Activated naive CD8-positive, alpha-beta T cell treated with anti-CD3 and anti-CD28 coated beads for 36 hours (primary cell): ENCODE data around the gene TNIK. TPM values are rescaled to one million over a fixed set of nuclear protein-coding genes. Genes with fewer than 3 reads are reported as not detected.

ENCODE experiments used
- DNase-seq: peaks from one replicate; pipeline ENCODE4 v3.0.0; 2021
- H3K27ac Mint-ChIP-seq: one replicate; pipeline ENCODE4 v1.8.0; 2022; ENCODE audit warnings: mild to moderate bottlenecking, moderate library complexity, mixed read lengths
- H3K27me3 Mint-ChIP-seq: one replicate; pipeline ENCODE4 v1.8.0; 2022; ENCODE audit warnings: mild to moderate bottlenecking, mixed read lengths
- H3K36me3 Mint-ChIP-seq: one replicate; pipeline ENCODE4 v1.8.0; 2021; ENCODE audit warnings: mild to moderate bottlenecking, mixed read lengths
- H3K4me1 Mint-ChIP-seq: one replicate; pipeline ENCODE4 v1.8.0; 2021; ENCODE audit warnings: mixed read lengths
- H3K4me3 Mint-ChIP-seq: one replicate; pipeline ENCODE4 v1.8.0; 2022; ENCODE audit warnings: mild to moderate bottlenecking, moderate library complexity, mixed read lengths
- H3K9me3 Mint-ChIP-seq: one replicate; pipeline ENCODE4 v1.8.0; 2022; ENCODE audit warnings: mixed read lengths
- total RNA-seq, 2 experiments: library from RNA; stranded (reverse); gene quantifications; one replicate each; pipeline ENCODE4 v1.2.3, GENCODE V29; 2021

TNIK gene
- total RNA-seq, 2 experiments from 2014 or later = 21.3 to 24.6 TPM

DNA sequence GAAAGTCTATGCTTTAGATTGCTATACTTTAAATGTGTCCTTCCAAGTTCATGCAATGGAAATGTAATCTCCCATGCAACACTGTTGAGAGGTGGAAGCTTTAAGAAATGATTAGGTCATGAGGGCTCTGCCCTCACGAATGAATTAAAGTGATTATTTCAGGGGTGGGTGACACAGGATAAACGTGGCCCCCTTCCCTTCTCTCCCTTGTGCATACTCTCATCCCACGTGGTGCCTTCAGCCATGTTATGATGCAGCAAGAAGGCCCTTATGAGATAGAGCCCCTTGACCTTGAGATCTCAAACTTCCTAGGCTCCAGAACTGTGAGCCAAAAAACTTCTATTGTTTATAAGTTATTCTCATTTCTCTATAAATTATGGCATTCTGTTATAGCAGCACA, 183.3 kb downstream of the TNIK start:
- H3K27ac Mint-ChIP-seq = no peak overlapping the region
- peaks cover 30% of the 10 kb centered on the region for H3K36me3 Mint-ChIP-seq
- no peak for DNase-seq
- H3K27me3 Mint-ChIP-seq = no peaks in the 10 kb centered on the region
- H3K9me3 Mint-ChIP-seq = peaks cover 10% of the 10 kb centered on the region
- H3K4me3 Mint-ChIP-seq = no peak overlapping the region
- H3K4me1 Mint-ChIP-seq = peaks cover 53% of the 10 kb centered on the region

- peaks cover 10% of the 10 kb centered on the region for H3K9me3 Mint-ChIP-seq
- no peak for DNase-seq
- H3K27me3 Mint-ChIP-seq = no peaks in the 10 kb centered on the region
- H3K27ac Mint-ChIP-seq = peak overlapping the region; percentile 71
- H3K4me1 Mint-ChIP-seq = peaks cover 59% of the 10 kb centered on the region
- peaks cover 28% of the 10 kb centered on the region for H3K36me3 Mint-ChIP-seq
- peak overlapping the region; percentile 25 for H3K4me3 Mint-ChIP-seq
Measured at GRCh38 chr3:171274222-171274621, 186.0 kb downstream of the TNIK start.

GRCh38 chr3:171270541-171270940, 189.7 kb downstream of the TNIK start:
- Mint-ChIP-seq H3K4me1 (peaks cover 72% of the 10 kb centered on the region), H3K27me3 (no peaks in the 10 kb centered on the region), H3K36me3 (peaks cover 27% of the 10 kb centered on the region), H3K27ac (peak overlapping the region; percentile 76), H3K9me3 (peaks cover 8% of the 10 kb centered on the region), H3K4me3 (no peak overlapping the region)
- no peak for DNase-seq

GRCh38 chr3:171269542-171269941, 190.7 kb downstream of the TNIK start:
- peaks cover 4% of the 10 kb centered on the region for H3K9me3 Mint-ChIP-seq
- H3K4me3 Mint-ChIP-seq = peak overlapping the region; percentile 39
- H3K4me1 Mint-ChIP-seq = peaks cover 73% of the 10 kb centered on the region
- H3K27me3 Mint-ChIP-seq = no peaks in the 10 kb centered on the region
- DNase-seq = no peak
- peaks cover 20% of the 10 kb centered on the region for H3K36me3 Mint-ChIP-seq
- peak overlapping the region; percentile 76 for H3K27ac Mint-ChIP-seq

GRCh38 chr3:171268677-171269076, 191.5 kb downstream of the TNIK start:
- Mint-ChIP-seq H3K4me1 (peaks cover 66% of the 10 kb centered on the region), H3K4me3 (no peak overlapping the region), H3K9me3 (peaks cover 4% of the 10 kb centered on the region), H3K27me3 (no peaks in the 10 kb centered on the region), H3K27ac (peak overlapping the region; percentile 46), H3K36me3 (peaks cover 20% of the 10 kb centered on the region)
- no peak for DNase-seq

GRCh38 chr3:171267104-171267503, 193.1 kb downstream of the TNIK start:
- Mint-ChIP-seq H3K27me3 (no peaks in the 10 kb centered on the region), H3K4me3 (no peak overlapping the region), H3K27ac (peak overlapping the region; percentile 79), H3K36me3 (peaks cover 8% of the 10 kb centered on the region), H3K9me3 (no peaks in the 10 kb centered on the region), H3K4me1 (peaks cover 69% of the 10 kb centered on the region)
- no peak for DNase-seq

- H3K36me3 Mint-ChIP-seq = peaks cover 7% of the 10 kb centered on the region
- H3K4me1 Mint-ChIP-seq = peaks cover 70% of the 10 kb centered on the region
- H3K4me3 Mint-ChIP-seq = no peak overlapping the region
Measured at GRCh38 chr3:171266740-171267073, 193.5 kb downstream of the TNIK start.

DNA sequence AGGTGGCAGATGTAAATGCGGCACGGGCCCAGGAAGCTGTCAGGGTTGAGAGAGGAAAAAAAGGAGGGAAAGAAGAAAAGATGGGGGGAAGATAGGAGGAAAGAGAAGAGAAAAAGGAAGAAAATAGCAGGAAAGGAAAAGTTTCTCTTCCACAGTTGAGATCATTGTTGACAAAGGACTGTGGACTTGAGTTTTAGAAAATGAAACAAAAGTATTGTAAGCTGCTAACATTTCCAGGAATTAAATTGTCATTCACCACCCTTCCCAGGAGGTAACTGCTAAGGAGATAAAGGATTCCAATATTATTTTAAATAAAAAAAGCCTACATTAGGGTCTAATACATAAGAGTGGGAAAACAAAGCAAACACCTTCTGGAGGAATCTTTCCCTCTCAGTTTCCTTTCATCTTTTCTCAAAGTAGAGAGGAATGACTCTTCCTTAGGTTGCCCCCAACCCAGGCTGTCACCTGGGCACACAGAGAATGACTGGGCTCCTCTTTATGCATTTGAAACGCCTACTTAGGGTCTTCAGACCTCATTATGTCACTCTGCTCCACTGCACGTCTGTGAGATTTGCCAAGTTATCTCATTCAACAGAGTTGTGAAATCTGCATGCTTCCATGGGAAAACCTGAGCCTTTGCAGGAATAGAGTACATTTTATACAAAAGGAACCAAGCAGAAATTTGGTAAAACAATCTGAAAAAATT, 194.0 kb downstream of the TNIK start:
- DNase-seq = no peak
- Mint-ChIP-seq H3K4me1 (peaks cover 73% of the 10 kb centered on the region), H3K27ac (peak overlapping the region; percentile 77), H3K27me3 (no peaks in the 10 kb centered on the region), H3K36me3 (peaks cover 8% of the 10 kb centered on the region), H3K9me3 (peaks cover 1% of the 10 kb centered on the region), H3K4me3 (peak overlapping the region; percentile 44)

More at GRCh38 chr3:171266740-171267073, 193.5 kb downstream of the TNIK start:
- DNase-seq = no peak
- Mint-ChIP-seq H3K27ac (peak overlapping the region; percentile 77), H3K27me3 (no peaks in the 10 kb centered on the region), H3K9me3 (no peaks in the 10 kb centered on the region)

GRCh38 chr3:171264758-171265157, 195.4 kb downstream of the TNIK start:
- H3K27ac Mint-ChIP-seq = no peak overlapping the region

DNA sequence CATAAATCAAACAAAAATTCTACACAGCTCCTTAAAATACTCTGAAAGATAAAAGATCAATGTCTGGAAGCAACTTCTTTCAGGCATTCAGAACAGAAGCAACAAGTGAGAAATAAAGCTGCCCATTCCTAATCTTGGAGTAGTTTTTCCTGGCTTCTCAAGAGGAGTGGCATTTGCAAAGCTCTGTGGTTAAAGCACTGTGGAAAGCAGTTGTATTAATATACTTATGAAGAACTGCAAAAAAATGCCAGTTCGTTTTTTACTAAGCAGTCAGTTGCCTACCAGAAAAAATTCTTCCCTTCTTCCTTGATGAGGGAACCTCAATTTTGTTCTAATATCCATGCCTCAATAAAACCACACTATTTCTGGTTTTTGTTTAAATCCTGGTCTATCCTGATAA, 197.8 kb downstream of the TNIK start:
- H3K9me3 Mint-ChIP-seq = peaks cover 3% of the 10 kb centered on the region
- H3K27ac Mint-ChIP-seq = no peak overlapping the region
- peaks cover 70% of the 10 kb centered on the region for H3K4me1 Mint-ChIP-seq
- no peak for DNase-seq
- peaks cover 13% of the 10 kb centered on the region for H3K36me3 Mint-ChIP-seq
- no peaks in the 10 kb centered on the region for H3K27me3 Mint-ChIP-seq
- H3K4me3 Mint-ChIP-seq = no peak overlapping the region

More at GRCh38 chr3:171264758-171265157, 195.4 kb downstream of the TNIK start:
- Mint-ChIP-seq H3K36me3 (peaks cover 5% of the 10 kb centered on the region), H3K27me3 (no peaks in the 10 kb centered on the region), H3K4me3 (no peak overlapping the region), H3K9me3 (peaks cover 3% of the 10 kb centered on the region), H3K4me1 (peaks cover 72% of the 10 kb centered on the region)
- DNase-seq = no peak

DNA sequence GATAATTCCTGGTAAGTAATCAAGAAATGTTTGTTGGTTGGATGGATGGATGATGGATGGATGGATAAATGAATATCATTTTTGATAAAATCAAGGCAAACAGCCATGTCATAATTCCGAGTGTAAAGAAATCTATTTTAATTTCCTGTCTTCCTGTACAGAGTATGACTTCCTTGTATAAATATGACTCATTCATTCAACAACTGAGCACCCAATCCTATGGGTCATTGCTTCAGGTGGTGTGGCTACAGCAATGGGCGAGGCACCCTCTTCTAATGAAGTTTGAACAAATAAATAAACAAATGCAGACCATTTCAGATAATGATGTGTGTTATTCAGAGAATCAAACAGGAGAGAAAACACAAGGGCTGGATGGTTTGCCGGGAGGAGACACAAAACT, 198.7 kb downstream of the TNIK start:
- H3K4me3 Mint-ChIP-seq = no peak overlapping the region
- no peaks in the 10 kb centered on the region for H3K27me3 Mint-ChIP-seq
- no peak for DNase-seq
- peaks cover 22% of the 10 kb centered on the region for H3K36me3 Mint-ChIP-seq
- peaks cover 71% of the 10 kb centered on the region for H3K4me1 Mint-ChIP-seq
- peaks cover 3% of the 10 kb centered on the region for H3K9me3 Mint-ChIP-seq
- H3K27ac Mint-ChIP-seq = no peak overlapping the region

DNA sequence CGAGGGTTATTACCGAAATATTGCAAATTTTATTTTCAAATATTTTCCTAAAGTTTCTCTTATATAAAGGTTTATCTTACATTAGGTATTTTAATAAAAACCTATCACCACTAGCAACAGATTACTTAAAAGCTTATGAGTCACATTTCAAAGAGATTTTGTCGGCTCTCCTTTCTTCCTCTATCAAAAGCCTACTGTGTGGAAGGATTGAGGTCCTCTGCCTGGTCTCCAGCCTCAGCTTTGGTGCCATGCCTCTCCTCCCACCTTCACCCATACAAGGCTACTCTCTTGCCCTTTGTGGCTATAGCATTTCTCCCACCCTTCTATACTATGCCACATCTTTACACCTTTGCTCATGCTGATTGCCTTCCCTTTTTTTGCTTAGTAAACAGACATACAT, 199.3 kb downstream of the TNIK start:
- no peak overlapping the region for H3K27ac Mint-ChIP-seq

DNA sequence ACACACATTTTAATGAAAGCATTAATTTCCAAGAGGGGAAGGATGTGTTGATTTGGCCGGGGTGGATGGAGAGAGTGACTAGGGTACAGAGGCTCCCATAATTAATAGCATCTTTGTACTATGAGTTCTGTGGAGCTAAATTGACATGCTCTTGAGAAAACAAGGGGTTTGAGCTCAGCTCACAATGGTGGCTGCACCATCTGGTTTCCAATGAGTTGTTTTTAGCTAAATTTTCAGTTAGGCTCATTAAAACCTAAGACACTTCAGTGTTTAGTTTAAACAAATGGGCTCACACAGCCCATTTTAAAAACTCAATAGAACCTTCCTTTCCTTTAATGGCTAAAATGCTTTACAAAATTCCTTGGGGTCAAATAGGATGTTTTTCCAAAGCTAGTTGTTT, 199.7 kb downstream of the TNIK start:
- H3K27me3 Mint-ChIP-seq = no peaks in the 10 kb centered on the region
- no peak overlapping the region for H3K27ac Mint-ChIP-seq
- peaks cover 6% of the 10 kb centered on the region for H3K9me3 Mint-ChIP-seq

More for the DNA sequence above, 199.3 kb downstream of the TNIK start:
- peaks cover 27% of the 10 kb centered on the region for H3K36me3 Mint-ChIP-seq
- H3K4me3 Mint-ChIP-seq = no peak overlapping the region
- no peaks in the 10 kb centered on the region for H3K27me3 Mint-ChIP-seq
- no peak for DNase-seq
- H3K9me3 Mint-ChIP-seq = peaks cover 6% of the 10 kb centered on the region
- H3K4me1 Mint-ChIP-seq = peaks cover 71% of the 10 kb centered on the region

DNA sequence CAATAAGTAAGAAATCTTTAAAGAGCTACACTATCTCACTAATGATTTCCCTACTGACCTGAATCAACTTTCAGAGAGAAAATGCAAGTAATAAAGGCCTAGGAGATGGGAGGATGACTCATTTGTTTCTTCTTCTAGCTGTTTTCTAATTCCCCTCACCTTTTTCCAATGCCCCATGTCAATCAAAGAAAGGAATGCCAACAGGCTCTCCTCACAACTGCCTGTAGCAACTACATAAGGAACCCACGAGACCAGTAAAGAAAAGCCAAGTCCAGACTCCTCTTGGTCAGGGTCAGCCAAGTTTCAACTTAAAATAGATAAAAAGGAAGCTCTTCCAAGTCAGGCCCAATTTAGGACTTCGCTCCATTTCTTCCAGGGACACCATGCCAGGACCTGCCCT, 201.9 kb downstream of the TNIK start:
- Mint-ChIP-seq H3K36me3 (peaks cover 30% of the 10 kb centered on the region), H3K27me3 (no peaks in the 10 kb centered on the region), H3K4me1 (peaks cover 85% of the 10 kb centered on the region), H3K27ac (peak overlapping the region; percentile 95), H3K9me3 (peaks cover 8% of the 10 kb centered on the region), H3K4me3 (no peak overlapping the region)
- no peak for DNase-seq

More for the DNA sequence above, 199.7 kb downstream of the TNIK start:
- no peak overlapping the region for H3K4me3 Mint-ChIP-seq
- no peak for DNase-seq
- peaks cover 30% of the 10 kb centered on the region for H3K36me3 Mint-ChIP-seq
- peaks cover 71% of the 10 kb centered on the region for H3K4me1 Mint-ChIP-seq

- peaks cover 87% of the 10 kb centered on the region for H3K4me1 Mint-ChIP-seq
- H3K9me3 Mint-ChIP-seq = peaks cover 10% of the 10 kb centered on the region
- H3K27ac Mint-ChIP-seq = peak overlapping the region; percentile 95
- peaks cover 32% of the 10 kb centered on the region for H3K36me3 Mint-ChIP-seq
- H3K4me3 Mint-ChIP-seq = peak overlapping the region; percentile 8
- DNase-seq = no peak
- no peaks in the 10 kb centered on the region for H3K27me3 Mint-ChIP-seq
Measured at GRCh38 chr3:171257251-171258203, 202.7 kb downstream of the TNIK start.
